GM12878 (cell line): Measurements from ENCODE around the gene ZBTB5. TPM values are rescaled to one million over a fixed set of nuclear protein-coding genes. Genes with fewer than 3 reads are reported as not detected.

Experiments
- ATAC-seq: fragments of 200-7000 bp; cut with Tn5 transposase; 3 replicates; pipeline ENCODE4 v1.9.1; 2020; ENCODE audit warnings: mild to moderate bottlenecking, moderate library complexity
- BruUV-seq: library from RNA; stranded (reverse); fragments of 400-500 nt; replicated peaks from 2 replicates; lab custom pipeline; 2021; lab: Mats Ljungman, UMichigan
- CTCF ChIA-PET: fragments of 300-600 bp; sonication (Branson Sonifier 250); formaldehyde crosslinking; extraction: SDS; loops from one replicate; lab custom pipeline; 2021; ENCODE audit warnings: inconsistent platforms; lab: Yijun Ruan, JAX
- POLR2A ChIA-PET: fragments of 350-600 bp; formaldehyde crosslinking; extraction: SDS; loops from one replicate; lab custom pipeline; 2021; ENCODE audit warnings: inconsistent platforms; lab: Charles Lee
- RAD21 ChIA-PET: fragments of 300-600 bp; sonication (Branson Sonifier 250); formaldehyde crosslinking; loops from one replicate; lab custom pipeline; 2023; ENCODE audit warnings: antibody characterized with exemption; ENCODE audit not compliant: unreplicated experiment; lab: Charles Lee
- SMC1A ChIA-PET: fragments of 300-600 bp; sonication (Branson Sonifier 250); formaldehyde crosslinking; loops from one replicate; lab custom pipeline; 2023; ENCODE audit not compliant: unreplicated experiment, uncharacterized antibody; lab: Charles Lee
- DNase-seq: peaks from one replicate; pipeline ENCODE4 v3.0.0-alpha.2; 2011; ENCODE audit warnings: low read depth, low spot score
- FAIRE-seq: peaks from 3 replicates; lab custom pipeline; 2011; peaks lifted over from hg19 to GRCh38; lab: Jason Lieb, UNC
- H2AFZ ChIP-seq: 2 replicates; pipeline ENCODE4 v1.6.0; 2011; ENCODE audit warnings: low read depth, low read length, control low read depth; ENCODE audit not compliant: control insufficient read depth
- H3K27ac ChIP-seq: 2 replicates; pipeline ENCODE4 v1.5.1; 2011; ENCODE audit warnings: control low read depth; ENCODE audit not compliant: control insufficient read depth, insufficient read depth
- H3K27me3 ChIP-seq, 2 experiments: replicated peaks in 1 of 2; 2 replicates each; pipeline versions ENCODE4 v1.6.0 to v1.6.1; 2011; ENCODE audit warnings: low read length in 1 of 2; ENCODE audit not compliant: control insufficient read depth in 2 of 2, insufficient read depth in 2 of 2
- H3K36me3 ChIP-seq, 2 experiments: 2 replicates each; pipeline ENCODE4 v1.5.1; 2011; ENCODE audit warnings: low read length in 1 of 2; ENCODE audit not compliant: control insufficient read depth in 2 of 2, insufficient read depth in 2 of 2
- H3K4me1 ChIP-seq: 2 replicates; pipeline ENCODE4 v1.6.1; 2011; ENCODE audit warnings: mild to moderate bottlenecking, low read length, moderate library complexity, mixed read lengths; ENCODE audit not compliant: control insufficient read depth, insufficient read depth
- H3K4me2 ChIP-seq: 2 replicates; pipeline ENCODE4 v1.6.0; 2011; ENCODE audit warnings: control low read depth; ENCODE audit not compliant: control insufficient read depth, insufficient read depth
- H3K4me3 ChIP-seq: fragments of 200-600 bp; sonication (generic); 2 replicates; pipeline ENCODE4 v1.5.1; 2016
- H3K79me2 ChIP-seq: 2 replicates; pipeline ENCODE4 v1.6.0; 2011; ENCODE audit warnings: low read length; ENCODE audit not compliant: control insufficient read depth, insufficient read depth
- H3K9ac ChIP-seq: 2 replicates; pipeline ENCODE4 v1.8.0; 2011; ENCODE audit warnings: low read length, control low read depth, mixed read lengths; ENCODE audit not compliant: control insufficient read depth, insufficient read depth
- H3K9me3 ChIP-seq: replicated peaks from 3 replicates; pipeline ENCODE4 v1.5.1; 2011; ENCODE audit warnings: mild to moderate bottlenecking, low read length; ENCODE audit not compliant: control insufficient read depth, insufficient read depth
- H4K20me1 ChIP-seq: 2 replicates; pipeline ENCODE4 v1.6.0; 2011; ENCODE audit not compliant: control insufficient read depth, insufficient read depth
- BACH1 ChIP-seq: fragments of 450-650 bp; IDR thresholded peaks from 2 replicates; pipeline ENCODE4 v1.6.1; 2017; ENCODE audit warnings: mild to moderate bottlenecking, borderline replicate concordance
- CBX5 ChIP-seq: sonication (generic); IDR thresholded peaks from 2 replicates; pipeline ENCODE4 v1.6.1; 2016; ENCODE audit warnings: low read depth, moderate library complexity, mild to moderate bottlenecking, inconsistent platforms
- CHD2 ChIP-seq: IDR thresholded peaks from 2 replicates; pipeline ENCODE4 v1.6.1; 2011; ENCODE audit warnings: low read depth, low read length, improper control_type of control experiment, borderline replicate concordance
- EZH2 ChIP-seq: IDR thresholded peaks from 2 replicates; pipeline ENCODE4 v1.6.1; 2012; ENCODE audit warnings: low read depth, mild to moderate bottlenecking, control low read depth, inconsistent platforms, low read length, borderline replicate concordance; ENCODE audit not compliant: control insufficient read depth
- GABPA ChIP-seq: IDR thresholded peaks from 2 replicates; pipeline ENCODE4 v1.6.1; 2014; ENCODE audit warnings: antibody characterized with exemption, low read depth, mild to moderate bottlenecking, inconsistent platforms
- GATAD2B ChIP-seq: fragments of 450-650 bp; conservative IDR thresholded peaks from 2 replicates; pipeline ENCODE4 v1.6.1; 2017; ENCODE audit warnings: low read depth, mild to moderate bottlenecking, moderate library complexity
- LARP7 ChIP-seq: fragments of 450-650 bp; IDR thresholded peaks from 2 replicates; pipeline ENCODE4 v1.6.1; 2017; ENCODE audit warnings: mild to moderate bottlenecking
- MXI1 ChIP-seq: fragments of 150-350 bp; IDR thresholded peaks from 2 replicates; pipeline ENCODE4 v1.6.1; 2011; ENCODE audit warnings: low read depth, mild to moderate bottlenecking, inconsistent platforms, low read length, improper control_type of control experiment
- NR2C1 ChIP-seq: fragments of 450-650 bp; IDR thresholded peaks from 2 replicates; pipeline ENCODE4 v1.6.1; 2017; ENCODE audit warnings: antibody characterized with exemption, mild to moderate bottlenecking, moderate library complexity
- NR2F1 ChIP-seq: fragments of 450-650 bp; conservative IDR thresholded peaks from 2 replicates; pipeline ENCODE4 v1.6.1; 2017; ENCODE audit warnings: mild to moderate bottlenecking
- NRF1 ChIP-seq: conservative IDR thresholded peaks from 2 replicates; pipeline ENCODE4 v1.6.1; 2011; ENCODE audit warnings: mild to moderate bottlenecking, low read depth, low read length, improper control_type of control experiment
- PAX8 ChIP-seq: fragments of 450-650 bp; IDR thresholded peaks from 2 replicates; pipeline ENCODE4 v1.6.1; 2017; ENCODE audit warnings: mild to moderate bottlenecking, moderate library complexity
- POLR2A ChIP-seq: IDR thresholded peaks from 2 replicates; pipeline ENCODE4 v1.6.1; 2011; ENCODE audit warnings: low read depth, mild to moderate bottlenecking, low read length
- POU2F2 ChIP-seq: IDR thresholded peaks from 3 replicates; pipeline ENCODE4 v1.6.1; 2011; ENCODE audit warnings: low read depth, mild to moderate bottlenecking, low read length, borderline replicate concordance
- SPI1 ChIP-seq: IDR thresholded peaks from 2 replicates; pipeline ENCODE4 v1.6.1; 2011; ENCODE audit warnings: low read depth, mild to moderate bottlenecking, low read length, moderate library complexity, borderline replicate concordance; ENCODE audit not compliant: insufficient read depth
- TCF7 ChIP-seq: IDR thresholded peaks from 2 replicates; pipeline ENCODE4 v1.6.1; 2014; ENCODE audit warnings: antibody characterized with exemption, borderline replicate concordance
- YY1 ChIP-seq: IDR thresholded peaks from 2 replicates; pipeline ENCODE4 v1.6.1; 2011; ENCODE audit warnings: low read depth, mild to moderate bottlenecking, low read length
- WGBS: methylation state at CpG from one replicate; pipeline ENCODE4 v1.1.6; 2016; ENCODE audit warnings: low lambda C conversion rate; ENCODE audit not compliant: insufficient replicate concordance, insufficient coverage; ENCODE audit errors: missing lambda C conversion rate; 5-methylcytosine and 5-hydroxymethylcytosine counted together
- in situ Hi-C: fragments of 300-500 bp; cut with MboI; formaldehyde crosslinking; loops from 9 replicates; pipeline ENCODE4 v1.14.3; 2018; ENCODE audit warnings: mixed read lengths
- intact Hi-C: fragments of 100-400 bp; cut with micrococcal nuclease; formaldehyde crosslinking; loops from one replicate; pipeline ENCODE4 v1.14.2; 2022; ENCODE audit not compliant: unreplicated experiment
- polyA plus RNA-seq, 11 experiments: library from polyadenylated mRNA; depleted of rRNA in 4 of 11; unstranded in 6 of 11; stranded (reverse) in 5 of 11; fragments of >200 nt; fragmentation: Nextera tagmentation in 4 of 11; fragmentation: Illumina TruSeq in 1 of 11; extraction: Ambion mirVana in 4 of 11; extraction: Trizol in 1 of 11; gene quantifications; 1 replicate in 1 of 11; 2 replicates in 10 of 11; pipeline versions ENCODE4 v1.2.1 to v1.2.3, GENCODE V29; 2011 to 2016; ENCODE audit warnings: inconsistent platforms in 2 of 11, missing spikeins in 2 of 11, low read depth in 1 of 11
- total RNA-seq, 4 experiments: library from RNA; depleted of rRNA in 3 of 4; stranded (reverse); fragments of >200 nt in 3 of 4; fragmentation: Illumina TruSeq in 1 of 4; extraction: Trizol in 1 of 4; gene quantifications; 2 replicates each; pipeline versions ENCODE4 v1.2.1 to v1.2.3, GENCODE V29; 2013 to 2021
- TF ChIP-seq, protein P1 (sequence below): fragments of 450-650 bp; IDR thresholded peaks from 2 replicates; pipeline ENCODE4 v1.6.1; 2018; ENCODE audit warnings: borderline replicate concordance, mild to moderate bottlenecking; ENCODE audit not compliant: partially characterized antibody
- TF ChIP-seq, protein P2 (sequence below): IDR thresholded peaks from 2 replicates; pipeline ENCODE4 v1.6.1; 2011; ENCODE audit warnings: low read depth, mild to moderate bottlenecking, low read length, moderate library complexity, borderline replicate concordance; ENCODE audit errors: extremely low read depth
- TF ChIP-seq, protein P3 (sequence below): fragments of 450-650 bp; conservative IDR thresholded peaks from 2 replicates; pipeline ENCODE4 v1.6.1; 2017; ENCODE audit warnings: mild to moderate bottlenecking, moderate library complexity

Gene ZBTB5
- total and polyA plus RNA-seq, 10 of the 15 experiments (the other 5 are each of a cell fraction or from before 2014, with no cell fraction given) = 1.4 to 32.5 (median 12.1) TPM

DNA sequence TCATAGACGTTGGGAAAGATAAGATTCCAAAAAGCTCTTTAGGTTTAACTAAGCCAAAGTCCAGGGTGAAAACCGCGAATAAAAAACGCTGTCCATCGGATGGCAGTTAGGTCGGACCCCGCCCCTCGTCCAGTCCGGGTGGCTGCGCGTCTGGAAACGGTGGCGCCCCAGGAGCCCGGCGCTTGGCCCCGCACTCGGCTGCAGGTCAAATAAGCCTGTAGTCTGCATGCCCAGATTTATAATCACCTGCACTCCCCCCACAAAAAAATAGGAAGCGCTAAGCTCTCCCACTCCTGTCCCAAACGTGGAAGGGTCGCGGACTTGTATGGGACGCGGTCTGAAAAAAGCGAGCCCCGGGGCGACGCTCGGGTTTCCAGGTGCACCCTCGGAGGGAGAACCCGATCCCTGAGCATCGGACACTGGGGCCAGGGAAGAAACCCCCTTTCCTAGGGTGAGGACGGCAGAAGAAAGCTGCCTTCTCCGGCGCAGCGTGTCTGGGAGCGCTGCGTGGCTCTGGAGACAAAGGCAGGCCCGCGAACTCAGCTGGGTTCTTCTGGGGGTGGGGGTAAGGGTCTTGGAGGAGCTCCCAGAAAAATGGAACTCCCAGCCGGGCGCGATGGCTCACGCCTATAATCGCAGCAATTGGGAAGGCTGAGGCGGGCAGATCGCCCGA, 923 bp upstream of the ZBTB5 start:
- no peaks in the 10 kb centered on the region for H4K20me1 ChIP-seq
- no peaks in the 10 kb centered on the region for H3K9me3 ChIP-seq
- RAD21 ChIA-PET = interaction anchor here (0.6 to 1.9 kb wide), 6 partner anchors 13 to 125 kb away, joined by 4 to 11 read pairs (median 6); partner anchors contain the start of gene POLR1E
- in situ Hi-C loops = no loop called here
- CTCF ChIA-PET = interaction anchor here (1.2 to 1.9 kb wide), 5 partner anchors 15 to 124 kb away, joined by 3 to 7 read pairs (median 5); no protein-coding TSS in a partner anchor
- TSS peak; percentile 97 for BruUV-seq
- no peaks in the 10 kb centered on the region for H3K4me1 ChIP-seq
- under 1% methylated on average over 47 of the region's 47 CpGs for WGBS
- peak overlapping the region; percentile 87 for H3K9ac ChIP-seq
- peak; percentile 23 for ATAC-seq
- peak overlapping the region; percentile 85 for H2AFZ ChIP-seq
- POLR2A ChIA-PET = interaction anchor here (0.5 to 4.9 kb wide), 9 partner anchors 20 to 702 kb away, joined by 3 to 28 read pairs (median 4); partner anchors contain the start of genes POLR1E and TOMM5
- no peak for FAIRE-seq
- H3K4me3 ChIP-seq = peak overlapping the region; percentile 75
- H3K27ac ChIP-seq = peak overlapping the region; percentile 76
- no peak for DNase-seq
- H3K79me2 ChIP-seq = peaks cover 38% of the 10 kb centered on the region
- peak overlapping the region; percentile 90 for H3K4me2 ChIP-seq
- intact Hi-C loops = loop anchor here (5.0 to 10.0 kb wide), 2 partner anchors 434 to 599 kb away; partner anchors contain the start of genes PAX5 and SHB
- H3K27me3 ChIP-seq = no peaks in the 10 kb centered on the region
- no peaks in the 10 kb centered on the region for H3K36me3 ChIP-seq
- SMC1A ChIA-PET = interaction anchor here (0.8 to 1.9 kb wide), 7 partner anchors 9 to 59 kb away, joined by 3 to 4 read pairs (median 3); no protein-coding TSS in a partner anchor
- peak; percentile 56 for TF ChIP-seq GATAD2B
- TF ChIP-seq MXI1 = peak; percentile 13
- peak; percentile 57; the same call in 1 of the 2 replicates for TF ChIP-seq NR2F1
- no peak for TF ChIP-seq PAX8
- no peak for TF ChIP-seq SPI1
- TF ChIP-seq, protein P1, sequence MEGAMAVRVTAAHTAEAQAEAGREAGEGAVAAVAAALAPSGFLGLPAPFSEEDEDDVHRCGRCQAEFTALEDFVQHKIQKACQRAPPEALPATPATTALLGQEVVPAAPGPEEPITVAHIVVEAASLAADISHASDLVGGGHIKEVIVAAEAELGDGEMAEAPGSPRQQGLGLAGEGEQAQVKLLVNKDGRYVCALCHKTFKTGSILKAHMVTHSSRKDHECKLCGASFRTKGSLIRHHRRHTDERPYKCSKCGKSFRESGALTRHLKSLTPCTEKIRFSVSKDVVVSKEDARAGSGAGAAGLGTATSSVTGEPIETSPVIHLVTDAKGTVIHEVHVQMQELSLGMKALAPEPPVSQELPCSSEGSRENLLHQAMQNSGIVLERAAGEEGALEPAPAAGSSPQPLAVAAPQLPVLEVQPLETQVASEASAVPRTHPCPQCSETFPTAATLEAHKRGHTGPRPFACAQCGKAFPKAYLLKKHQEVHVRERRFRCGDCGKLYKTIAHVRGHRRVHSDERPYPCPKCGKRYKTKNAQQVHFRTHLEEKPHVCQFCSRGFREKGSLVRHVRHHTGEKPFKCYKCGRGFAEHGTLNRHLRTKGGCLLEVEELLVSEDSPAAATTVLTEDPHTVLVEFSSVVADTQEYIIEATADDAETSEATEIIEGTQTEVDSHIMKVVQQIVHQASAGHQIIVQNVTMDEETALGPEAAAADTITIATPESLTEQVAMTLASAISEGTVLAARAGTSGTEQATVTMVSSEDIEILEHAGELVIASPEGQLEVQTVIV = no peak
- TF ChIP-seq, protein P2, sequence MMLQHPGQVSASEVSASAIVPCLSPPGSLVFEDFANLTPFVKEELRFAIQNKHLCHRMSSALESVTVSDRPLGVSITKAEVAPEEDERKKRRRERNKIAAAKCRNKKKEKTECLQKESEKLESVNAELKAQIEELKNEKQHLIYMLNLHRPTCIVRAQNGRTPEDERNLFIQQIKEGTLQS = no peak
- no peak for TF ChIP-seq POU2F2
- TF ChIP-seq POLR2A = peak; percentile 72; the same call in 1 of the 2 replicates
- TF ChIP-seq NRF1 = no peak
- no peak for TF ChIP-seq LARP7
- no peak for TF ChIP-seq GABPA
- no peak for TF ChIP-seq CBX5
- TF ChIP-seq YY1 = 0 out of 2 replicates have a peak, but pooled peaks have one; percentile 24
- TF ChIP-seq BACH1 = peak; percentile 59; the same call in 1 of the 2 replicates
- TF ChIP-seq, protein P3, sequence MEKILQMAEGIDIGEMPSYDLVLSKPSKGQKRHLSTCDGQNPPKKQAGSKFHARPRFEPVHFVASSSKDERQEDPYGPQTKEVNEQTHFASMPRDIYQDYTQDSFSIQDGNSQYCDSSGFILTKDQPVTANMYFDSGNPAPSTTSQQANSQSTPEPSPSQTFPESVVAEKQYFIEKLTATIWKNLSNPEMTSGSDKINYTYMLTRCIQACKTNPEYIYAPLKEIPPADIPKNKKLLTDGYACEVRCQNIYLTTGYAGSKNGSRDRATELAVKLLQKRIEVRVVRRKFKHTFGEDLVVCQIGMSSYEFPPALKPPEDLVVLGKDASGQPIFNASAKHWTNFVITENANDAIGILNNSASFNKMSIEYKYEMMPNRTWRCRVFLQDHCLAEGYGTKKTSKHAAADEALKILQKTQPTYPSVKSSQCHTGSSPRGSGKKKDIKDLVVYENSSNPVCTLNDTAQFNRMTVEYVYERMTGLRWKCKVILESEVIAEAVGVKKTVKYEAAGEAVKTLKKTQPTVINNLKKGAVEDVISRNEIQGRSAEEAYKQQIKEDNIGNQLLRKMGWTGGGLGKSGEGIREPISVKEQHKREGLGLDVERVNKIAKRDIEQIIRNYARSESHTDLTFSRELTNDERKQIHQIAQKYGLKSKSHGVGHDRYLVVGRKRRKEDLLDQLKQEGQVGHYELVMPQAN = peak; percentile 94
- TF ChIP-seq CHD2 = no peak
- peak; percentile 29; the same call in 1 of the 2 replicates for TF ChIP-seq NR2C1
- no peak for TF ChIP-seq EZH2
- no peak for TF ChIP-seq TCF7
